Hepatocyte (in vitro differentiated cells): ENCODE measurements around the gene PROSER1. TPM values are rescaled to one million over a fixed set of nuclear protein-coding genes. Genes with fewer than 3 reads are reported as not detected.

Experiments used
- DNase-seq: peaks from one replicate; pipeline ENCODE4 v3.0.0-alpha.2; 2016; ENCODE audit warnings: low spot score
- H2AFZ ChIP-seq: fragments of 200-600 bp; sonication (generic); 2 replicates; pipeline ENCODE4 v1.6.0; 2016; ENCODE audit warnings: antibody characterized with exemption, mild to moderate bottlenecking
- H3K27ac ChIP-seq: fragments of 200-600 bp; sonication (generic); 2 replicates; pipeline ENCODE4 v1.5.1; 2016; ENCODE audit warnings: mild to moderate bottlenecking
- H3K27me3 ChIP-seq: fragments of 200-600 bp; sonication (generic); 2 replicates; pipeline ENCODE4 v1.6.1; 2016
- H3K36me3 ChIP-seq: fragments of 200-600 bp; sonication (generic); replicated peaks from 2 replicates; pipeline ENCODE4 v1.5.1; 2016; ENCODE audit warnings: low read depth; ENCODE audit not compliant: insufficient read depth
- H3K4me1 ChIP-seq: fragments of 200-600 bp; sonication (generic); 2 replicates; pipeline ENCODE4 v1.5.1; 2016; ENCODE audit warnings: mild to moderate bottlenecking, moderate library complexity; ENCODE audit not compliant: insufficient read depth
- H3K4me2 ChIP-seq: fragments of 200-600 bp; sonication (generic); 2 replicates; pipeline ENCODE4 v1.6.0; 2016
- H3K4me3 ChIP-seq: fragments of 200-600 bp; sonication (generic); 2 replicates; pipeline ENCODE4 v1.5.1; 2016; ENCODE audit warnings: mild to moderate bottlenecking
- H3K79me2 ChIP-seq: fragments of 200-600 bp; sonication (generic); 2 replicates; pipeline ENCODE4 v1.6.0; 2017; ENCODE audit warnings: mild to moderate bottlenecking
- H3K9me2 ChIP-seq: fragments of 200-600 bp; sonication (generic); replicated peaks from 2 replicates; pipeline ENCODE4 v1.6.0; 2017; ENCODE audit warnings: mild to moderate bottlenecking; ENCODE audit not compliant: insufficient read depth
- H3K9me3 ChIP-seq: fragments of 200-600 bp; sonication (generic); 2 replicates; pipeline ENCODE4 v1.5.1; 2016; ENCODE audit warnings: low read depth, mild to moderate bottlenecking
- H4K20me1 ChIP-seq: fragments of 200-600 bp; sonication (generic); 2 replicates; pipeline ENCODE4 v1.6.0; 2016; ENCODE audit warnings: mild to moderate bottlenecking; ENCODE audit not compliant: insufficient read depth, poor library complexity, severe bottlenecking
- EZH2 ChIP-seq: fragments of 200-600 bp; sonication (generic); IDR thresholded peaks from 2 replicates; pipeline ENCODE4 v1.6.1; 2016; ENCODE audit warnings: antibody characterized with exemption, mild to moderate bottlenecking, borderline replicate concordance
- EZH2phosphoT487 ChIP-seq: fragments of 200-600 bp; sonication (generic); IDR thresholded peaks from one replicate; pipeline ENCODE4 v1.6.1; 2018; ENCODE audit warnings: antibody characterized with exemption, mild to moderate bottlenecking, low read depth, moderate library complexity; ENCODE audit not compliant: unreplicated experiment, severe bottlenecking
- WGBS: methylation state at CpG from one replicate; pipeline ENCODE4 v1.1.6; 2016; ENCODE audit warnings: low lambda C conversion rate; ENCODE audit errors: missing lambda C conversion rate; 5-methylcytosine and 5-hydroxymethylcytosine counted together
- polyA plus RNA-seq: library from polyadenylated mRNA; unstranded; fragments of >200 nt; fragmentation: Nextera tagmentation; extraction: Ambion mirVana; gene quantifications from 2 replicates; pipeline ENCODE4 v1.2.1, GENCODE V29; 2016
- total RNA-seq: library from RNA; depleted of rRNA; stranded (reverse); fragments of >200 nt; gene quantifications from 2 replicates; pipeline ENCODE4 v1.2.3, GENCODE V29; 2014
- TF ChIP-seq, protein P1 (sequence below): fragments of 200-600 bp; sonication (generic); IDR thresholded peaks from 2 replicates; pipeline ENCODE4 v1.5.1; 2016; ENCODE audit warnings: antibody characterized with exemption, mild to moderate bottlenecking; ENCODE audit not compliant: poor library complexity

The PROSER1 gene
- total and polyA plus RNA-seq, 2 experiments from 2014 or later, result 11.8 to 22.8 TPM

DNA sequence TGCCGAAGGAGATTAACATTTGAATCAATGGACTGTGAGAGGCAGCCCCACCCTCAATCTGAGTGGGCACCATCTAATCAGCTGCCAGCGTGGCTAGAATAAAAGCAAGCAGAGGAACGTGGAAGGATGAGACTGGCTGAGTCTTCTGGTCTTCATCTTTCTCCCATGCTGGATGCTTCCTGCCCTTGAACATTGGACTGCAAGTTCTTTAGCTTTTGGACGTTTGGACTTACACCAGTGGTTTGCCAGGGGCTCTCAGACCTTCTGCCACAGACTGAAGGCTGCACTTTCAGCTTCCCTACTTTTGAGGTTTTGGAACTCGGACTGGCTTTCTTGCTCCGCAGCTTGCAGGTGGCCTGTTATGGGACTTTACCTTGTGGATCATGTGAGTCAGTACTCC is 15.1 kb upstream of the PROSER1 start:
- H3K27me3 ChIP-seq, result no peaks in the 10 kb centered on the region
- no peaks in the 10 kb centered on the region for H3K9me3 ChIP-seq
- no peak for DNase-seq
- H4K20me1 ChIP-seq, result no peaks in the 10 kb centered on the region
- WGBS, result 85% methylated on average over 6 of the region's 6 CpGs
- H3K36me3 ChIP-seq, result no peaks in the 10 kb centered on the region
- no peak for TF ChIP-seq EZH2phosphoT487
- TF ChIP-seq EZH2, result no peak
- TF ChIP-seq, protein P1, sequence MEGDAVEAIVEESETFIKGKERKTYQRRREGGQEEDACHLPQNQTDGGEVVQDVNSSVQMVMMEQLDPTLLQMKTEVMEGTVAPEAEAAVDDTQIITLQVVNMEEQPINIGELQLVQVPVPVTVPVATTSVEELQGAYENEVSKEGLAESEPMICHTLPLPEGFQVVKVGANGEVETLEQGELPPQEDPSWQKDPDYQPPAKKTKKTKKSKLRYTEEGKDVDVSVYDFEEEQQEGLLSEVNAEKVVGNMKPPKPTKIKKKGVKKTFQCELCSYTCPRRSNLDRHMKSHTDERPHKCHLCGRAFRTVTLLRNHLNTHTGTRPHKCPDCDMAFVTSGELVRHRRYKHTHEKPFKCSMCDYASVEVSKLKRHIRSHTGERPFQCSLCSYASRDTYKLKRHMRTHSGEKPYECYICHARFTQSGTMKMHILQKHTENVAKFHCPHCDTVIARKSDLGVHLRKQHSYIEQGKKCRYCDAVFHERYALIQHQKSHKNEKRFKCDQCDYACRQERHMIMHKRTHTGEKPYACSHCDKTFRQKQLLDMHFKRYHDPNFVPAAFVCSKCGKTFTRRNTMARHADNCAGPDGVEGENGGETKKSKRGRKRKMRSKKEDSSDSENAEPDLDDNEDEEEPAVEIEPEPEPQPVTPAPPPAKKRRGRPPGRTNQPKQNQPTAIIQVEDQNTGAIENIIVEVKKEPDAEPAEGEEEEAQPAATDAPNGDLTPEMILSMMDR, result no peak
- no peaks in the 10 kb centered on the region for H3K4me1 ChIP-seq
- H3K4me3 ChIP-seq, result no peak overlapping the region
- H2AFZ ChIP-seq, result no peak overlapping the region
- H3K79me2 ChIP-seq, result peaks cover 3% of the 10 kb centered on the region
- no peaks in the 10 kb centered on the region for H3K9me2 ChIP-seq
- no peak overlapping the region for H3K27ac ChIP-seq
- H3K4me2 ChIP-seq, result no peak overlapping the region

DNA sequence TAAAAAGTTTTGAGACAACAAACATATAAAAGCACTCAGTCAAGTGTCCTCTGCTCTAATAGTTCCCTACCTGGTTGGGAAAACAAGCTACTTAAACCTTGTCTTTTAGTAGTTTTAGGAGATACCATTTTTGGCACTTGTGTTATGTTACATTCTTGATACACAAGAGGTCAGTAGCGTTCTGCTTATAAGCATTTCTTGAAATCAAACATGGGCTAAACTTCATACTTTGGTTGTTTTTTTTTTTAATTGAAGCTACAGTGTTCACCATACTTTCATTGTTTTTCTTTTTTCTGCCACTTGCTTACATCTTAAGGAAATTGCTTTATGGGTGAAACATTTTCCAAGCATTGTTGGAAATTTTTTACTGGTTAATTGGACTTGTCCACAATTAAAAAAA is 13.3 kb upstream of the PROSER1 start:
- H3K4me2 ChIP-seq, result no peak overlapping the region
- no peak overlapping the region for H2AFZ ChIP-seq

DNA sequence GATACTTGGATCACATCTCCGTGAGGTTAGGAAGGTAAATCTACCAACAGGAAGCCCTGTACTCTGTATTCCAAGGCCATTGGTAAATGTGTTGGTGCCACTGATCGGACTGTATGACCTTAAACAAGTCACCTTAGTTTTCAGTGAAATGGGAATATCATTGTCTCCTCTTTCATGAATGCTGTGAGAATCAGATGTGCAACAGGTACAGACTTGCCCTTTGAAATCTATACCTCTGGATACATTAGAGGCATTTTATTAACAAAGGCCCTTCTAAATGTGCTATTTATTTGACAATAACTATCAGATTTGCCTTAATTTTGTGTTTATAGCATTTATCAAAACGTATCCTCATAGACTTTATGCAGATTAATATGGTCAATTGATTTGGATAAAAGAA is 11.4 kb upstream of the PROSER1 start:
- H3K79me2 ChIP-seq, result no peaks in the 10 kb centered on the region
- H3K27ac ChIP-seq, result no peak overlapping the region
- H3K4me3 ChIP-seq, result no peak overlapping the region
- H4K20me1 ChIP-seq, result no peaks in the 10 kb centered on the region
- H3K27me3 ChIP-seq, result no peaks in the 10 kb centered on the region
- H3K9me2 ChIP-seq, result no peaks in the 10 kb centered on the region
- no peak overlapping the region for H2AFZ ChIP-seq
- DNase-seq, result no peak
- no peaks in the 10 kb centered on the region for H3K9me3 ChIP-seq
- no peak overlapping the region for H3K4me2 ChIP-seq
- TF ChIP-seq, protein P1, result no peak
- TF ChIP-seq EZH2 (no peak), EZH2phosphoT487 (no peak)
- no peaks in the 10 kb centered on the region for H3K4me1 ChIP-seq
- 95% methylated on average over 3 of the region's 3 CpGs for WGBS
- H3K36me3 ChIP-seq, result no peaks in the 10 kb centered on the region

More for the DNA sequence above, 13.3 kb upstream of the PROSER1 start:
- DNase-seq, result peak; percentile 43
- no peaks in the 10 kb centered on the region for H3K9me2 ChIP-seq
- H3K4me3 ChIP-seq, result no peak overlapping the region
- H3K27ac ChIP-seq, result no peak overlapping the region
- H3K27me3 ChIP-seq, result no peaks in the 10 kb centered on the region
- no peaks in the 10 kb centered on the region for H3K9me3 ChIP-seq
- 66% methylated on average over 1 of the region's 1 CpG for WGBS
- no peaks in the 10 kb centered on the region for H3K4me1 ChIP-seq
- no peaks in the 10 kb centered on the region for H4K20me1 ChIP-seq
- H3K79me2 ChIP-seq, result no peaks in the 10 kb centered on the region
- TF ChIP-seq, protein P1, result peak; percentile 58
- TF ChIP-seq EZH2 (no peak), EZH2phosphoT487 (no peak)
- H3K36me3 ChIP-seq, result no peaks in the 10 kb centered on the region

DNA sequence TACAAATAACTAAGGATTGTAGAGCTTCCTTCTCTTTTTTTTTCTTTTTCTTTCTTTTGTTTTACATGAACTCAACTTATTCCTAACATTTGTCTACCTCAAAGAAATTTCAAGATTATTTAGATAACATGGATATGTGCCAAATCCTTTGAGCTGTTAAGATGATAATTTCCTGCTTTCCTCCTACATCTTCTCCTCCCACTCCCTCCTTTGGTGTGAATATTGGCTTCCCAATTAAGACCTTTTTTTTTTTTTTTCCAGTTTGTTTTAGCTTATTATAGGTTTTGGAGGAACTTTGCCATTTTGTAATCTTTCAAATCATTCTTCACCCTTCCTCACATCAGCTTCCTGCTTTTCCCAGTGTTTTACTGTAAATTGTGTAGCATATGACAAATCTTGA is 10.9 kb upstream of the PROSER1 start:
- no peaks in the 10 kb centered on the region for H3K9me2 ChIP-seq
- H3K4me1 ChIP-seq, result no peaks in the 10 kb centered on the region
- H4K20me1 ChIP-seq, result no peaks in the 10 kb centered on the region
- no peaks in the 10 kb centered on the region for H3K36me3 ChIP-seq
- no peaks in the 10 kb centered on the region for H3K9me3 ChIP-seq
- H2AFZ ChIP-seq, result no peak overlapping the region
- no peak overlapping the region for H3K4me3 ChIP-seq
- H3K27ac ChIP-seq, result no peak overlapping the region
- DNase-seq, result no peak
- no peaks in the 10 kb centered on the region for H3K27me3 ChIP-seq
- no peaks in the 10 kb centered on the region for H3K79me2 ChIP-seq
- H3K4me2 ChIP-seq, result no peak overlapping the region
- TF ChIP-seq EZH2 (no peak), EZH2phosphoT487 (no peak)
- TF ChIP-seq, protein P1, result no peak
